ENCODE measurements around the gene STK32B. TPM values are rescaled to one million over a fixed set of nuclear protein-coding genes. Genes with fewer than 3 reads are reported as not detected.
"Not testable (repeated sequence)": the region's sequence is repeated elsewhere in the genome, so short reads cannot be mapped to it uniquely, and the experiment has no call there.

Gene STK32B
- total and polyA plus RNA-seq, 10 donors: 0.03 to 0.87 (median 0.36) TPM

DNA sequence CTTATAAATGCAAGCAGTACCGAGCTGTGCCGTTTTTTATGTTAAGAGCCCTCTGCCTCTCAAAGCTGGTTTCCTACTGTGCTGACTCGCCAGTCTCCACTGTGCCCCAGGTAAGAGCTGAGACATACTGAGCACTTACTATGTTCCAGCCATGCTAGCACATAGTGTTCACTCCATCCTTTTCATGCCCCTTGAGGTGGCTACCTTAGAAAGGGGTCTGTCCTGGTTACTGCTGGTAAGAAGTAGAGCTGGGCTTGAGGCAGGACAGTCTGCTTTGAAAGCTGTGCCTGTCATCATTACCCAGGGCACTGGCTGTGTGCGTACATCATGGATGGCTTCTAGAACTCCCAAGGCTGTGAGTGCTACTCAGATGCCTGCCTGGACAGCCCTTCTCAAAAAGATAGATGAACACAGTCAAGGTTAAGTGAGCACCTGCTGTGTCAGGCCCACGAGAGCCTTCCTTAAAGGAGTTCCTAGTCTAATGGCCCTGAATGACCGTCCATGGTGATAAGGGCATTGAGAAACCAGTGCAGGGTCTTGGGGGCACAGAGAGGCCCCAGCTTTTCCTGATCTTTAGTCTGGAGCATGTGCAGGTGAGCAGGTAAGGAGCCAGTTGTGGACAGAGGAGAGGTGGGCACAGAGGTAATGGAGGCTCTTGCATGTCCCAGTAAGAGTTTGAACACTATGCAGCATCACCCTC lies 1.6 kb downstream of the STK32B start:
- intact Hi-C loops (cut with DNase I; ENCODE audit: low total_unique reads): loop anchor here (5.0 kb wide), 1 partner anchor 61 kb away; no protein-coding TSS in a partner anchor
- Histone ChIP-seq H3K9me3 (no peaks in the 10 kb centered on the region), H3K36me3 (no peaks in the 10 kb centered on the region), H3K27ac (no peak overlapping the region), H3K4me1 (peaks cover 14 to 28% (median 21%) of the 10 kb centered on the region in 6 donors), H3K27me3 (replicated peaks in 1 of 7) (peaks cover 0 to 55% (median 19%) of the 10 kb centered on the region in 7 donors), H3K4me3 (no peak overlapping the region)
- WGBS, 5 donors: 56 to 70% (median 69%) methylated on average over 5 to 6 of the region's 6 CpGs
- TF ChIP-seq POLR2A (IDR thresholded peaks at IDR 0.05) (no peak), POLR2AphosphoS5 (IDR thresholded peaks at IDR 0.05) (no peak)
- TF ChIP-seq, protein P1, sequence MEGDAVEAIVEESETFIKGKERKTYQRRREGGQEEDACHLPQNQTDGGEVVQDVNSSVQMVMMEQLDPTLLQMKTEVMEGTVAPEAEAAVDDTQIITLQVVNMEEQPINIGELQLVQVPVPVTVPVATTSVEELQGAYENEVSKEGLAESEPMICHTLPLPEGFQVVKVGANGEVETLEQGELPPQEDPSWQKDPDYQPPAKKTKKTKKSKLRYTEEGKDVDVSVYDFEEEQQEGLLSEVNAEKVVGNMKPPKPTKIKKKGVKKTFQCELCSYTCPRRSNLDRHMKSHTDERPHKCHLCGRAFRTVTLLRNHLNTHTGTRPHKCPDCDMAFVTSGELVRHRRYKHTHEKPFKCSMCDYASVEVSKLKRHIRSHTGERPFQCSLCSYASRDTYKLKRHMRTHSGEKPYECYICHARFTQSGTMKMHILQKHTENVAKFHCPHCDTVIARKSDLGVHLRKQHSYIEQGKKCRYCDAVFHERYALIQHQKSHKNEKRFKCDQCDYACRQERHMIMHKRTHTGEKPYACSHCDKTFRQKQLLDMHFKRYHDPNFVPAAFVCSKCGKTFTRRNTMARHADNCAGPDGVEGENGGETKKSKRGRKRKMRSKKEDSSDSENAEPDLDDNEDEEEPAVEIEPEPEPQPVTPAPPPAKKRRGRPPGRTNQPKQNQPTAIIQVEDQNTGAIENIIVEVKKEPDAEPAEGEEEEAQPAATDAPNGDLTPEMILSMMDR (IDR thresholded peaks at IDR 0.05 in 8 of 11, conservative IDR thresholded peaks at IDR 0.05 in 3 of 11): no peak
- DNase-seq: no peak

DNA sequence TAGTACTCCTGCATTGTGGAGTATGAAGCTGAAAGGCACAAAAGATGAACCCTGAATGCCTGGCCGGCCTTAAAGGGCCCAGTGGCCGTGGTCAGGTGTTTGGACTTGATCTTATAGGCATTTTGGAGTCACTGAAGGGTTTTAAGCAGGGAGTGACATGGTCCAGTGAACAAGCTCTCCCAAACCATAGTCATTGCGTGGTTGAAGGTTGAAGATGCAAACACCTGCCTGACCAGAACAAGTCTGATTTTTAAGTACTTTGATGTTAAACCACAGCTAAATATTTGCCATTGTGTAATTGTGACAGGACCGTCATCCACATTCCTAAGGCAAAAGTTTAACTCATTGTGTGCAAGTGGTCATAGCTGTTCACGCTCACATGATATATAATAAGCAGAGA lies 3.3 kb downstream of the STK32B start:
- intact Hi-C loops (cut with DNase I; ENCODE audit: low total_unique reads): loop anchor here (5.0 kb wide), 1 partner anchor 62 kb away; no protein-coding TSS in a partner anchor
- peaks cover 0 to 42% (median 19%) of the 10 kb centered on the region in 7 donors for H3K27me3 ChIP-seq (replicated peaks in 1 of 7)
- H3K4me3 ChIP-seq: no peak overlapping the region
- H3K4me1 ChIP-seq: peaks cover 14 to 28% (median 21%) of the 10 kb centered on the region in 6 donors
- DNase-seq: no peak
- H3K9me3 ChIP-seq: peaks cover 0 to under 1% (median 0%) of the 10 kb centered on the region in 8 donors
- 70 to 76% (median 74%) methylated on average over 5 of the region's 5 CpGs for WGBS, 5 donors
- no peaks in the 10 kb centered on the region for H3K36me3 ChIP-seq
- H3K27ac ChIP-seq: no peak overlapping the region
- TF ChIP-seq POLR2AphosphoS5 (IDR thresholded peaks at IDR 0.05) (no peak), POLR2A (IDR thresholded peaks at IDR 0.05) (no peak)
- TF ChIP-seq, protein P1 (IDR thresholded peaks at IDR 0.05 in 8 of 11, conservative IDR thresholded peaks at IDR 0.05 in 3 of 11): no peak

GRCh38 chr4:5055411-5055810 lies 4.1 kb downstream of the STK32B start:
- Histone ChIP-seq H3K9me3 (peaks cover 0 to 9% (median 5%) of the 10 kb centered on the region in 8 donors), H3K36me3 (no peaks in the 10 kb centered on the region), H3K27ac (no peak overlapping the region), H3K4me1 (peaks cover 10 to 22% (median 19%) of the 10 kb centered on the region in 6 donors), H3K27me3 (replicated peaks in 1 of 7) (peaks cover 0 to 33% (median 19%) of the 10 kb centered on the region in 7 donors), H3K4me3 (no peak overlapping the region)
- DNase-seq: no peak
- 54 to 68% (median 64%) methylated on average over 5 of the region's 5 CpGs for WGBS, 5 donors
- intact Hi-C loops (cut with DNase I; ENCODE audit: low total_unique reads): no loop called here
- TF ChIP-seq, protein P1 (IDR thresholded peaks at IDR 0.05 in 8 of 11, conservative IDR thresholded peaks at IDR 0.05 in 3 of 11): no peak
- TF ChIP-seq POLR2A (IDR thresholded peaks at IDR 0.05) (no peak), POLR2AphosphoS5 (IDR thresholded peaks at IDR 0.05) (no peak)

GRCh38 chr4:5066101-5066500 lies 14.8 kb downstream of the STK32B start:
- intact Hi-C loops (cut with DNase I; ENCODE audit: low total_unique reads): no loop called here
- 75 to 84% (median 80%) methylated on average over 3 of the region's 3 CpGs for WGBS, 5 donors

GRCh38 chr4:5066968-5067367 lies 15.7 kb downstream of the STK32B start:
- H3K4me3 ChIP-seq; H3K36me3 ChIP-seq; intact Hi-C loops (cut with DNase I; ENCODE audit: low total_unique reads); H3K27ac ChIP-seq; H3K27me3 ChIP-seq (replicated peaks in 1 of 7); H3K4me1 ChIP-seq; DNase-seq: not testable (repeated sequence)
- WGBS, 5 donors: 65 to 80% (median 71%) methylated on average over 3 of the region's 3 CpGs
- H3K9me3 ChIP-seq: peaks cover 0 to 12% (median 6%) of the 10 kb centered on the region in 8 donors

More at GRCh38 chr4:5066101-5066500, 14.8 kb downstream of the STK32B start:
- no peak for DNase-seq
- Histone ChIP-seq H3K9me3 (peaks cover 0 to 12% (median 6%) of the 10 kb centered on the region in 8 donors), H3K36me3 (no peaks in the 10 kb centered on the region), H3K27ac (no peak overlapping the region), H3K27me3 (replicated peaks in 1 of 7) (peaks cover 0 to 8% (median 0%) of the 10 kb centered on the region in 7 donors), H3K4me1 (no peaks in the 10 kb centered on the region), H3K4me3 (no peak overlapping the region)
- TF ChIP-seq POLR2AphosphoS5 (IDR thresholded peaks at IDR 0.05) (no peak), POLR2A (IDR thresholded peaks at IDR 0.05) (no peak)
- TF ChIP-seq, protein P1 (IDR thresholded peaks at IDR 0.05 in 8 of 11, conservative IDR thresholded peaks at IDR 0.05 in 3 of 11): no peak

All from spleen (tissue), 11 donors.